ENCODE measurements around the gene IGF2BP3. TPM values are rescaled to one million over a fixed set of nuclear protein-coding genes. Genes with fewer than 3 reads are reported as not detected.

IGF2BP3 gene
- total RNA-seq, 1 donor from 2014 or later = 242 TPM

- Mint-ChIP-seq H3K4me1 (no peaks in the 10 kb centered on the region), H3K36me3 (no peaks in the 10 kb centered on the region), H3K4me3 (no peak overlapping the region), H3K9me3 (no peaks in the 10 kb centered on the region), H3K27me3 (ENCODE audit: insufficient read depth, low read depth) (peaks cover 2% of the 10 kb centered on the region), H3K27ac (no peak overlapping the region)
- no peak overlapping the region for H3K4me2 ChIP-seq
- TF ChIP-seq EZH2 (IDR thresholded peaks at IDR 0.05) (no peak), EZH2phosphoT487 (IDR thresholded peaks at IDR 0.05) (no peak)
- TF ChIP-seq, protein P1, sequence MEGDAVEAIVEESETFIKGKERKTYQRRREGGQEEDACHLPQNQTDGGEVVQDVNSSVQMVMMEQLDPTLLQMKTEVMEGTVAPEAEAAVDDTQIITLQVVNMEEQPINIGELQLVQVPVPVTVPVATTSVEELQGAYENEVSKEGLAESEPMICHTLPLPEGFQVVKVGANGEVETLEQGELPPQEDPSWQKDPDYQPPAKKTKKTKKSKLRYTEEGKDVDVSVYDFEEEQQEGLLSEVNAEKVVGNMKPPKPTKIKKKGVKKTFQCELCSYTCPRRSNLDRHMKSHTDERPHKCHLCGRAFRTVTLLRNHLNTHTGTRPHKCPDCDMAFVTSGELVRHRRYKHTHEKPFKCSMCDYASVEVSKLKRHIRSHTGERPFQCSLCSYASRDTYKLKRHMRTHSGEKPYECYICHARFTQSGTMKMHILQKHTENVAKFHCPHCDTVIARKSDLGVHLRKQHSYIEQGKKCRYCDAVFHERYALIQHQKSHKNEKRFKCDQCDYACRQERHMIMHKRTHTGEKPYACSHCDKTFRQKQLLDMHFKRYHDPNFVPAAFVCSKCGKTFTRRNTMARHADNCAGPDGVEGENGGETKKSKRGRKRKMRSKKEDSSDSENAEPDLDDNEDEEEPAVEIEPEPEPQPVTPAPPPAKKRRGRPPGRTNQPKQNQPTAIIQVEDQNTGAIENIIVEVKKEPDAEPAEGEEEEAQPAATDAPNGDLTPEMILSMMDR (IDR thresholded peaks at IDR 0.05) = no peak
- no peaks in the 10 kb centered on the region for H3K79me2 ChIP-seq (ENCODE audit: low read depth)
- H3K27ac ChIP-seq = no peak overlapping the region
- H3K36me3 ChIP-seq = no peaks in the 10 kb centered on the region
- H3K9ac ChIP-seq = no peak overlapping the region
- no peaks in the 10 kb centered on the region for H3K9me3 ChIP-seq (ENCODE audit: low read depth)
- H3K4me1 ChIP-seq = no peaks in the 10 kb centered on the region
- no peak overlapping the region for H2AFZ ChIP-seq (replicated peaks)
- no peak overlapping the region for H3K4me3 ChIP-seq
- DNase-seq (ENCODE audit: low spot score) = no peak
- no peaks in the 10 kb centered on the region for H3F3A ChIP-seq (ENCODE audit: low read depth)
- no peaks in the 10 kb centered on the region for H4K20me1 ChIP-seq (ENCODE audit: low read depth)
- no peaks in the 10 kb centered on the region for H3K27me3 ChIP-seq
These were observed 202.1 kb downstream of the IGF2BP3 start for GRCh38 chr7:23268167-23268566.

GRCh38 chr7:23267357-23267756, 202.9 kb downstream of the IGF2BP3 start:
- DNase-seq (ENCODE audit: low spot score) = no peak
- no peak overlapping the region for H3K4me3 Mint-ChIP-seq
- H2AFZ ChIP-seq (replicated peaks) = no peak overlapping the region
- H3K27ac ChIP-seq = no peak overlapping the region
- no peak overlapping the region for H3K27ac Mint-ChIP-seq
- H3K27me3 ChIP-seq = no peaks in the 10 kb centered on the region
- H3K4me2 ChIP-seq = no peak overlapping the region
- H3F3A ChIP-seq (ENCODE audit: low read depth) = no peaks in the 10 kb centered on the region
- H3K4me3 ChIP-seq = no peak overlapping the region
- H3K79me2 ChIP-seq (ENCODE audit: low read depth) = no peaks in the 10 kb centered on the region
- no peaks in the 10 kb centered on the region for H3K36me3 Mint-ChIP-seq
- no peaks in the 10 kb centered on the region for H4K20me1 ChIP-seq (ENCODE audit: low read depth)
- H3K36me3 ChIP-seq = no peaks in the 10 kb centered on the region
- no peaks in the 10 kb centered on the region for H3K4me1 Mint-ChIP-seq
- TF ChIP-seq, protein P1 (IDR thresholded peaks at IDR 0.05) = no peak
- TF ChIP-seq EZH2phosphoT487 (IDR thresholded peaks at IDR 0.05) (no peak), EZH2 (IDR thresholded peaks at IDR 0.05) (no peak)
- no peaks in the 10 kb centered on the region for H3K9me3 ChIP-seq (ENCODE audit: low read depth)
- peaks cover 2% of the 10 kb centered on the region for H3K27me3 Mint-ChIP-seq (ENCODE audit: insufficient read depth, low read depth)
- no peak overlapping the region for H3K9ac ChIP-seq
- H3K4me1 ChIP-seq = no peaks in the 10 kb centered on the region
- no peaks in the 10 kb centered on the region for H3K9me3 Mint-ChIP-seq

DNA sequence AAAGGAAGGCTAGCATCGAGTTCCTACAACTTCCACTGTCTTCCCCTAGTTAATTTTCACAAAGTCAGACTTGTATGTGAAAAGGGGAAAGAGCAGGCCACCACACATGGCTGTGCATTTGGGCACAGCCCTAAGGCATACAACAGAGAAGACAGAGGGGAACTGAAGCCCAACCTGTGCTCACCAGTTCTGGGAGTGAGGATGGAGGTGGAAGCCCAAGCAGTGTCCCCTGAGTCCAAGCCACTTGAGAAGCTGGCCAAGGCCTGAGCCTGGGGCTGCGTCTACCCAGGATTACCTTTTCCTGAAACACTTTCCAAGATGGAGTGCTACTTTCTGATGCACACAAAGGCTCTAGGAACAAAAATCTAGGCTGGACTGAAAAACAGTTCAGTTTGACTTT, 203.4 kb downstream of the IGF2BP3 start:
- H3K9ac ChIP-seq = no peak overlapping the region
- H3K36me3 ChIP-seq = no peaks in the 10 kb centered on the region
- no peaks in the 10 kb centered on the region for H3F3A ChIP-seq (ENCODE audit: low read depth)
- no peaks in the 10 kb centered on the region for H3K79me2 ChIP-seq (ENCODE audit: low read depth)
- H3K9me3 ChIP-seq (ENCODE audit: low read depth) = no peaks in the 10 kb centered on the region
- no peak for DNase-seq (ENCODE audit: low spot score)
- H3K27me3 Mint-ChIP-seq (ENCODE audit: insufficient read depth, low read depth) = peaks cover 2% of the 10 kb centered on the region
- H3K9me3 Mint-ChIP-seq = no peaks in the 10 kb centered on the region
- H2AFZ ChIP-seq (replicated peaks) = no peak overlapping the region
- no peaks in the 10 kb centered on the region for H3K4me1 Mint-ChIP-seq
- no peak overlapping the region for H3K27ac ChIP-seq
- H4K20me1 ChIP-seq (ENCODE audit: low read depth) = no peaks in the 10 kb centered on the region
- no peaks in the 10 kb centered on the region for H3K4me1 ChIP-seq
- no peak overlapping the region for H3K4me3 Mint-ChIP-seq
- H3K4me2 ChIP-seq = no peak overlapping the region
- H3K36me3 Mint-ChIP-seq = no peaks in the 10 kb centered on the region
- no peaks in the 10 kb centered on the region for H3K27me3 ChIP-seq
- no peak overlapping the region for H3K27ac Mint-ChIP-seq
- TF ChIP-seq, protein P1 (IDR thresholded peaks at IDR 0.05) = no peak
- no peak for TF ChIP-seq EZH2phosphoT487 (IDR thresholded peaks at IDR 0.05)
- no peak for TF ChIP-seq EZH2 (IDR thresholded peaks at IDR 0.05)
- no peak overlapping the region for H3K4me3 ChIP-seq

All from neural progenitor cell (in vitro differentiated cells).